GM12873 (cell line): ENCODE measurements around the gene VWA2.

Experiments used
- CTCF ChIP-seq: IDR thresholded peaks from 2 replicates; pipeline ENCODE4 v1.5.1; 2012; ENCODE audit warnings: low read depth, mild to moderate bottlenecking, moderate library complexity, low read length, control low read depth; ENCODE audit not compliant: insufficient read depth; ENCODE audit errors: missing control alignments

Gene VWA2

GRCh38 chr10:114261076-114261475 lies 22.0 kb downstream of the VWA2 start:
- no peak for TF ChIP-seq CTCF

- no peak for TF ChIP-seq CTCF
These were observed 23.4 kb downstream of the VWA2 start for GRCh38 chr10:114262496-114262895.

GRCh38 chr10:114265392-114266053 lies 26.5 kb downstream of the VWA2 start:
- TF ChIP-seq CTCF, result no peak

GRCh38 chr10:114266521-114266920 lies 27.5 kb downstream of the VWA2 start:
- no peak for TF ChIP-seq CTCF

- TF ChIP-seq CTCF, result no peak
These were observed 32.2 kb downstream of the VWA2 start for GRCh38 chr10:114271075-114271778.

GRCh38 chr10:114271779-114272167 lies 32.7 kb downstream of the VWA2 start:
- no peak for TF ChIP-seq CTCF

GRCh38 chr10:114272696-114273095 lies 33.6 kb downstream of the VWA2 start:
- no peak for TF ChIP-seq CTCF
